SH-SY5Y (cell line): Measurements from ENCODE around the gene SLC13A1.

Experiments
- GATA2 ChIP-seq: IDR thresholded peaks from 2 replicates; pipeline ENCODE4 v1.6.1; 2011; ENCODE audit warnings: mild to moderate bottlenecking, low read depth, low read length
- GATA3 ChIP-seq: IDR thresholded peaks from 2 replicates; pipeline ENCODE4 v1.6.1; 2011; ENCODE audit warnings: low read depth, mild to moderate bottlenecking, low read length, moderate library complexity

DNA sequence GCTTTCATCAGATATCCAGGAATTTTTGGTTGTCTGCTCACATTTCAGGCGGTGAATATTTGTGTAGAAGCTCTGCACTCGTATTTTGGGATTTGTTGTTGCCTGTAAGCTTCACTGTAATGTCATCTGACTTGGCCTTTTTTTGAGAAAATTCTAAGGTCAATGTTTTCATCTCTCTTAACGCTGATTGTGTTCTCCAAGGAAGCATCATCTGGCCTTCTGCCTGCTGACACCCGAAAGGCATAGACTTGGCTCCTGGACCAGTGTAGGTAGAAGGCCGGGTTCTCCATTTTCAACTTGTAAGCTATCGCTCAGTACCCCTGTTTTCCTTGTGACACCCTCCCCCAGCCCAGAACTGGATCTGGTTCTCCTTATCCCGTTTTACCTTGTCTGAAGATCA is 44.2 kb downstream of the SLC13A1 start:
- no peak for TF ChIP-seq GATA2
- no peak for TF ChIP-seq GATA3
